DMS79 (cell line): ENCODE measurements around the gene UFC1.
"Not testable (repeated sequence)": the region's sequence is repeated elsewhere in the genome, so short reads cannot be mapped to it uniquely, and the experiment has no call there.

Experiments used
- DNase-seq: peaks from one replicate; lab custom pipeline; 2025; lab: John Stamatoyannopoulos, UW

UFC1 gene

DNA sequence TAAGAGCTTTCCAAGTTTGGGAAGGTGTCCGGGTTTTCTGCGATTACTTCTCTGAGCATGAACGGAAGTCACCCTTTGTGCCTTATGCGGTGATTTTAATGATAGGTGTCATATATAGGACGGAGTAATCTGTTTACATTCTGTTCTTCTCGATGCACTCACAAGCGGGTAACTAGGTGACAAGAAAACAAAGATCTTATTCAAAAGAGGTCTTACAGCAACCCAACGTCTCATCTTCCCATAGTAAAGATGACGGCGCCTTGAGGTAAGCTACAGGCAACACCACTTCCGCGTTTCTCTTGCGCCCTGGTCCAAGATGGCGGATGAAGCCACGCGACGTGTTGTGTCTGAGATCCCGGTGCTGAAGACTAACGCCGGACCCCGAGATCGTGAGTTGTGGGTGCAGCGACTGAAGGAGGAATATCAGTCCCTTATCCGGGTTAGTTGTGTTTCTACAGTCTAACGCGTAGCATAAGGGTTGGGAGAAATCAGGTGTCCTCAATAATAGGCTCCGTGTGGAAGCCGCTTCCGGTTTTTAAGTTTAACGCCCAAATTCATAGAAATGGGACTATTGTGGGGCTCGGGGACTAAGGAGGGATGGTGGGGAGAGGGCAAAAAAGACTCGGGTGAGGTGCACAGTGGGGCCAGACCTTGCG is at the start of gene UFC1:
TSS of gene UFC1 (plus strand) at position 297 of the 656 bp plus-strand sequence. CDS start at position 317, 20 bp downstream.
- DNase-seq = peak; percentile 93

DNA sequence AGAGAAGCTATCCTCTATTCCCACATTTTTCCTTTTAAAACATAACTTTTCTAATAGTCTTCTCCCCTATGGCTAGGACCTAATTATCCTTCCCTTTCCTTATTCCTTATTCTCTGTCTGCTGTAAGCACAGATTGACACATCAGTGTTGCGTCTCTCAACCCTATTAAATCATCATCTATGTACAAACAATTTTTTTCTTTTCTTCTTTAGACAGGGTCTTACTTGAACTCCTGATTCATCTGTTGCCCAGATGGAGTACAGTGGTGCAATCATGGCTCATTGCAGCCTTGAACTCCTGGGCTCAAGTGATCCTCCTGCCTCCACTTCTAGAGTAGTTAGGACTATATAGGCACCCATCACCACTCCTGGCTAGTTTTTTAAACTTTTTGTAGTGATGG is 47.3 kb upstream of the UFC1 start:
- DNase-seq = no peak

DNA sequence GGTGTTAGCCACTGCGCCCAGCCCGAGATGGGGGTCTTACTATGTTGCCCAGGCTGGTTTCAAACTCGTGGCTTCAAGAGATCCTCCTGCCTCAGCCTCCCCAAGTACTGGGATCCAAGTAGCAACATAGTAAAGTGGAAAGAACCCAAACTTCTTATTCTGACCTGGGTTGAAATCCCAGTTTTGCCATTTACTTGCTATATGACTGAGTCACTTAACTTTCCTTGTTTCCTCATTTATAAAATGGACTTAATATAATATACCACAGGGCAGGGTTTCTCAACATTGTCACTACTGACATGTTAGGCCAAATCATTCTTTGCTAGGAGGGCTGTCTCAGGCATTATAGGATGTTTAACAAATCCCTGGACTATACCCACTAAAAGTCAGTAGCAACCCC is 42.7 kb upstream of the UFC1 start:
- DNase-seq = no peak

DNA sequence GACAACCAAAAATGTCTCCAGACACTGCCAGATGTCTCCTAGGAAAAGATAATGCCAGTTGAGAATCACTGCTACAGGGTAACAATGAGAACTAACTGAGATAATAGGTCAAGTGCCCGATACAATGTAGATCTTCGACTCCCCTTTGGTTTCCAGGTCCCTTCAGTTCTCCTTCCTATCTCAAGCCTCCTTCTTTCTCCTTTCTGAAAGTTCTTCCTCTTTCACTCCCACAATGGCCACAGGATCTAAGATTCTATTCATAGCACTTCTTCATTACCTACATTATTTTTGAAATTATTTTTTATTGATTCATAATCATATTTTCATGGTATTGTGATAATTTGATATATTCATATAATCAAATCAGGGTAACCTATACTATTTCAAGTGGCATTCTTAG is 42.3 kb upstream of the UFC1 start:
- no peak for DNase-seq

DNA sequence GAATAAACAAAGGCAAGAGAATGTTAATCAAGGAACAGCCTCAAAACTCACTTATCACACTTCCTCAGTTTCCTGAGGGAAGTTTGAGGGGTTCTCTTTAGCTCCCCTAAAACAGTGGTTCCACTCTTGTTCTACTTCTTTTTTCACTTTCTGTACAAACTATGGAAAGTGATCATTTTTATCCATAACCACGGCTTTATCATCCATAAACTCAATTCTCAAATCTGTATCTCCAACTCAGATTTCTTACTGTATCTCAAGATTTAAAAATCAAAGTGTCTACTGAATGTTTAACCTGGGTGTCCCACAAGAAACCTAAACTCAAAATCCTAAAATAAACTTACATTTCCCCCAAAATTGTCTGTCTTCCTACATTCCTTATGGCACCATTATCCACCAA is 39.9 kb upstream of the UFC1 start:
- DNase-seq = no peak

DNA sequence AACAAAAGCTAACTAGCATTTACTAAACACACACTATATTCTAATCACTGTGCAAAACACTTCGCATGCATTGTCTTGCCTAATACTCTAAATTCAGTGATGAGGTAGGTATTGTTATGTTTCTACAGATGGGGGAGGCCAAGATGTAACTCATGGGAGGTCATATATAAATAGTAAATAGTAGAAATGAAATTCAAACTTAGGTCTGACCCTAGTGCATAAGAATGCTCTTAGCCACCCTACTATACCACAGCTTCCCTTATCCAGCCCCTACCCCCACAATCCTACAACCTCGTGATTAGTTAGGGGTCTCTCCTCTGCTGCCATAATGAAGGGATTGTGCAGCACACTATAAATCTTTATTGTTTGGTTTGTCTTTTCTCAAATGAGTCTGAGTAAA is 39.2 kb upstream of the UFC1 start:
- DNase-seq = no peak

DNA sequence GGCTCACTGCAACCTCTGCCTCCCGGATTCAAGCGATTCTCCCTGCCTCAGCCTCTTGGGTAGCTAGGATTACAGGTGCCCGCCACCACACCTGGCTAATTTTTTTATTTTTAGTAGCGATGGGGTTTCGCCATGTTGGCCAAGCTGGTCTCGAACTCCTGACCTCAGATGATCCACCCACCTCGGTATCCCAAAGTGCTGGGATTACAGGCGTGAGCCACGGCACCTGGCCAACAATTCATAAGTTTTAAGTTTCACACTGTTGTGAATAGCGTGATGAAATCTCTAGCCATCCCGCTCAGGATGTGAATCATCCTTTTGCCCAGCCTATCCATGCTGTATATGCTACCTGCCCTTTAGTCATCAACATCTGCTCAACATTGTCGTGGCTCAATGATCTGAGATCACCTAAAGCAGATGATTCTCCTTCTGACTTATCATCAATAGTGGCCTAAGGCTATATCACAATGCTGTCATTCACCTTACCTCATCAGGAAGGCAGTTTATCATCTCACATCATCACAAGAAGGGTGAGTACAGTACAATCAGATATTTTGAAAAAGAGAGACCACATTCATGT is 38.6 kb upstream of the UFC1 start:
- DNase-seq = no peak

DNA sequence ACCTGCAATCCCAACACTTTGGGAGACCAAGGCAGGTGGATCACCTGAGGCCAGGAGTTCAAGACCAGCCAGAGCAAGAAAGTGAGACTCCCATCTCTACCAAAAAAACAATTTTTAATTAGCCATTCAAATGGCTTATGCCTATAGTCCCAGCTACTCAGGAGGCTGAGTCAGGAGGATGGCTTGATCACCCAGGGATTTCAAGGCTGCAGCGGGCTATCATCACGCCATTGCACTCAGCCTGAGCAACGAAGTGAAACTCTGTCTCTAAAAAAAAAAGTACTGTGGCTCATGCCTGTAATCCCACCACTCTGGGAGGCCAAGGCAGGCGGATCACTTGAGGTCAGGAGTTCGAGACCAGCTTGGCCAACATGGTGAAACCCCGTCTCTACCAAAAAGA is 37.8 kb upstream of the UFC1 start:
- not testable (repeated sequence) for DNase-seq

DNA sequence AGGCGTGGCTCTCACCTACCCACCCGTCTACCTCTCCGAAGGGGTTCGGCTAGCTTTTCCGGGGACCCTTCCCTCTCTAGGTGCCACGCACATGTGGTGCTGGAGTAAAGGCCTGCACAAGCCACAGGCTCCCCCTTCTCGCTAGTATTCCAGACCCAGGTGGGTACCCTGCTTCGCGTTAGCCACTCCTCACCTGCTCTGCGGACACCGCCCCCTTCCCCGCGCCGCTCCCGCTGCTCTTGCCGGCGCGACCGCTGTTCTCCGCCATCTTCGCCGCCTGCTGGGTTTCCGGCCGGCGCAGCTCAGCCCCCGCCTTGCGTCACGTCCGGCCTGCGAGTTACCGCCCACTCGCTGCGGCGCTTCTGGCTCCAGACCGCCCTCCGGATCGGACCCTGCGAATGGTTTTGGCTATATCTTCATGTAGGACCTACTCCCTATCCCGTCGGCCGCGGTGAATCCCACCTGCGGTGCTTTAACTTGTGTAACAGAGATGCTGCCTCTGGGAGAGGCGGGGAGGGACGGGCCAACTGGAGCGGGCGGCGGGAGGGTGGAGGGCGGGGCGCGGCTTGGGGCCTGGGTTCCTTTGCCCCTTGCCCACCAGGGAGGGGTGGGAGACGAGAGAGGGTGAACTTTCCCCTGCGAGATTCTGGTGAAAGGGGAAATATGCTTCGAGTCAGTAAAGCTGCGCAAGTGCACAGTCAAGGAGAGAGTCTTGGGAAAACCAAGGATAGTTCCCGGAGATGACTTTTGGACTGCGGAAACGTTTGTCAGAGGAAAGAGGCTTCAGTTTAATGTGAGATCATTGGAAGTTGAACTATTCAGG is 35.8 kb upstream of the UFC1 start, which contains the start of the genes NIT1 and PFDN2:
TSS of gene NIT1 (plus strand) at position 347 of the 823 bp plus-strand sequence. CDS start at position 419, 72 bp downstream.
TSS of gene PFDN2 (minus strand) at position 279 of the 823 bp plus-strand sequence. CDS start at position 268, 11 bp downstream.
- peak; percentile 67 for DNase-seq

DNA sequence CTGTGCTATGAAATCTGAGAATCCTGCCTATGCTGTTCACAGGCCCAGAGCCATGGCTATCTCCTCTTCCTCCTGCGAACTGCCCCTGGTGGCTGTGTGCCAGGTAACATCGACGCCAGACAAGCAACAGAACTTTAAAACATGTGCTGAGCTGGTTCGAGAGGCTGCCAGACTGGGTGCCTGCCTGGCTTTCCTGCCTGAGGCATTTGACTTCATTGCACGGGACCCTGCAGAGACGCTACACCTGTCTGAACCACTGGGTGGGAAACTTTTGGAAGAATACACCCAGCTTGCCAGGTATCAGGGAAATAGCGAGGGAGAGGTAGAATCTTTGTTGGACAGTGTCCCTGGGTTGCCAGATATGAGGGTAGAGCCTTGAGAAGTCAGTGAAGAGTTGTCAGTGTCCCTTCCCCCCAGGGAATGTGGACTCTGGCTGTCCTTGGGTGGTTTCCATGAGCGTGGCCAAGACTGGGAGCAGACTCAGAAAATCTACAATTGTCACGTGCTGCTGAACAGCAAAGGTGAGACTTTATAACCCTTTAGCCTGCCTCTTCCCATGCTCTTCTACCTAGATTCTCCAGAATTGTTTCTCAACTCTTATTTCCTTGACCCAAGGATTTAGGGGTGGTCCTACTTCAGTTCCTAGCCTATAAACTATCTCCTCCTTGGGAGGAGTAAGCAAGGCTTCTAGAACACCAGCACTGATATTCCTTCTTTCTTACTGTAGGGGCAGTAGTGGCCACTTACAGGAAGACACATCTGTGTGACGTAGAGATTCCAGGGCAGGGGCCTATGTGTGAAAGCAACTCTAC is 34.5 kb upstream of the UFC1 start:
- DNase-seq = no peak

DNA sequence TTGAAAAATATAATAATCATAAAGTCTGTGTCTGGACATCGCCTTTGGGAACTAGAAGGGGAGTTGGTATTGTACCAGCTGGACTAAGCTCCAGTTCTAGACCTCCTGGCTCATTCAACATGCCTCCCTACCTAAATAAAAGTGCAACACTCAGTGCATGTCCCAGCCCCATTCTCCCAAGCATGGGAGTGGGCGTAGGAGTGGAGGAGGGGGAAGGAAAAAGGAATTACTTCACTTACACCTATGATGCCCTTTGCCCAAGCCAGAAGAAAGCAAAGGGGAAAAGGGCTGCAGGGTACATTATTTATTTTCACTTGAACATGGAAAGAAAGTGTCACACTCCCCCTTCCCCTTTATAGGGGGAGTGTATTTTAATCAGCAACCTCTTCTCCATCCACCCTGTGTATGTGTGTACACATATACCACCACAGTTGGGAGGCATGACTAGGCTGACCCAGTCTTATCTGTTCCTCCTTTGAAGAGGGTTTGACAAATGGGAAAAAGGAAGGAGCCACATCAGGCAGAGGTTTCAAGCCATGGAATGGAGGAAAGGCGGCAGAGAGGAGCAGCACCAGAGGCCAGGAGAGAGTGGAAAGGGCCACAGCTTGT is 32.6 kb upstream of the UFC1 start:
- DNase-seq = no peak

DNA sequence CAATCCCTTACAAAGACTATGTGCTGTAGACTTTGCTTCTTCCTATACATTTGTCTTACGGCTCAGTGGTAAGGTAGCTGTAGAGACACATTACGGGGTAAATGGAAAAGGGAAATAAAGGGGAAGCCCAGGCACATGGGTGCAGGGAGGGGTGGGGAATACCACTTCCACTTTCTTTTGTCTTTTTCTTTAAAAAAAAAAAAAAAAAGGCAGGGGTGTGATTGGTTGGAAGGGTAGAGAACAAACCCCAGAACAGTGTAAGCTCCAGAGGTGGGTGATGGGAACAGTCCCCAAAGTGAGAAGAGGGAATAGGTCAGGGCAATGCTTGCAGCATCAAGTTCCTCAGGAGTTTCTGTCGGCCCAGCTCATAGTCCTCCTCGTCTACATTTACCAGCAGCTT is 31.9 kb upstream of the UFC1 start:
- DNase-seq = no peak

DNA sequence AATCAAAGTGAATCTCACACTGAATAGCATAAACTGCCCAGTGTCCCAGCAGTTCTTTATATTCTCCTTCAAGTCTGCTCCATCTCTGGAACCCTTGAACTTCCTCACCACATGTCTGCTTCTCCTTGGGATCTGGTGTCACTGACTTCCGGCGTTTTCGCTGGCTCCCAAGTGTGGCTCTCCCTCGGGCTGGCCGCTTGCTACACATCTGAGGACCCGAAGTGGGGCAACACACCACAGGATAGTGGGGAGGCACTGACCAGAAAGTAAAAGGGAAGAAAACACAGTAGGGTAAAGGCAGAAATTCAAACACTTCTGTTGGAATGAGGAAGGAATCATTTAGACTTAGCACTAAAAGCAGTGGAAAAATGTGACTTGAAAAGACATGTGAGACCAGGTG is 30.8 kb upstream of the UFC1 start:
- DNase-seq = no peak

DNA sequence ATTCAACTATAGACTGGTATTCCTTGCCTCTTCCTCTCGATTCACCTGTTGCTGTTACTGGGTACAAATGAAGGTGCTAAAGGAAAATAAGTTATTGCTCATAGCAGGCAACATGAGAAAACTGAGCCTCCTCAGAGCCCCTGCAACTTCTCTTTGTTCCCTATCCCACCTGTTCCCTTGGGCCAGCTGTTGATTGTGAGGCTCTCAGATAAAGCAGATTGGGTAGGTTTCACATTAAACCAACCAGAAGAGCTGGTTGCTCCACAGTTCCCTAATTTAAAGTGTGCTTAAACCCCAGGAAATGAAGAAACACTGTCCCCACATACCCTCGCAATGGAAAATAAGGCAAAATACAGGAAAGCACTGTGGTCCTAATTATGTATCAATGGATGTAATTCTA is 26.1 kb upstream of the UFC1 start:
- no peak for DNase-seq

DNA sequence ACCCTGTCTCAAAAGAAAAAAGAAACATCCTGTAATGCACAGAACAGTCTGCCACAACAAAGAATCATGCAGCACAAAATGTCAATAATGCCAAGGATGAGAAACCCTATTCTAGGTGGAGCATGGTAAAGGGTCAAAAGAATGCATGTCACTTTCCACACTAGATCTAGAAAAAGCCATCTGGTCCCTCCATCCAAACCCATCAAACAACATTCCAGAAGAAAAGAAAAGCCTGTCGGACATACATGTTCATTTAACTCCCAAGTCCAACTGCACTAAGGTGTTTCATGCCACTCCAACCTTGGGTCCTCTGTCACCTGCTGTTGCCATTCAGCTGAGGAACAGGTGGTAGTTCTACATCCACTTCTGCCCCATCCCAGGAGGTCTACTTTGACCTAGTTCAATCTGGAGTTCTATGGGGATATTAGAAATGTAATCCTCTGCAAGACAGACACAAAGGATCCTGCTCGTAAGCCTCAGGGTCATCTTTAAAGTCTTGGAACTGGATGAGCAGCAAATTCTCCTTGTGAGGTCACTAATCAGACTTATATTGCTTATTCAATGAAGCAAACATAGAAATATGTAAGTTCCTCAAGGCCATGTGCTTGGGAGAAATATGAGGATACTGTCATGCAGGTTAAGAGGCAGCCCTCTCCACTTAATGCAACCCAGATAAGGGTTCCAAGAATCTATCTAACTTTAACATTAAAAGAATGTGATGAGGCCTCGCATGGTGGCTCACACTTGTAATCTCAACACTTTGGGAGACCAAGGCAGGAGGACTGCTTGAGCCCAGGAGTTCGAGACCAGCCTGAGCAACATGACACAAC is 25.0 kb upstream of the UFC1 start:
- DNase-seq = no peak

DNA sequence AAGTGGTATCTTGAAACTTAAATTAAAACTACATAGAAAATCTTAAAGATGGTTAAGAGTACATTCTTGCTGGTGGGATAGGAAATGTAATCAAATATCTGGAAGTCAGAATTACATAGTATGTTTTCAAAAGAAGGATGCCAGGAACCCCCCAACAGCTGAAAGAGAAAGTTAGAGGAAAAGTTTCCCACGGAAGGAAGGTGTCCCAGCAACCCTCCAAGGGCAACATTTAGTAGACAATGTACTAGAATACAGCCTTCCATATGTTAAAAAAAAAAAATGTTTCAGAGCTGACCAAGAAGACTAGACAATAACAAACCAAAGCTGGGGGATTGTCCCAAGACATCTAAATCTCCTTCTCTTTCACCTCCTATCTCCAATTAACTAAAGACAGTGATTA is 23.5 kb upstream of the UFC1 start:
- DNase-seq = no peak

DNA sequence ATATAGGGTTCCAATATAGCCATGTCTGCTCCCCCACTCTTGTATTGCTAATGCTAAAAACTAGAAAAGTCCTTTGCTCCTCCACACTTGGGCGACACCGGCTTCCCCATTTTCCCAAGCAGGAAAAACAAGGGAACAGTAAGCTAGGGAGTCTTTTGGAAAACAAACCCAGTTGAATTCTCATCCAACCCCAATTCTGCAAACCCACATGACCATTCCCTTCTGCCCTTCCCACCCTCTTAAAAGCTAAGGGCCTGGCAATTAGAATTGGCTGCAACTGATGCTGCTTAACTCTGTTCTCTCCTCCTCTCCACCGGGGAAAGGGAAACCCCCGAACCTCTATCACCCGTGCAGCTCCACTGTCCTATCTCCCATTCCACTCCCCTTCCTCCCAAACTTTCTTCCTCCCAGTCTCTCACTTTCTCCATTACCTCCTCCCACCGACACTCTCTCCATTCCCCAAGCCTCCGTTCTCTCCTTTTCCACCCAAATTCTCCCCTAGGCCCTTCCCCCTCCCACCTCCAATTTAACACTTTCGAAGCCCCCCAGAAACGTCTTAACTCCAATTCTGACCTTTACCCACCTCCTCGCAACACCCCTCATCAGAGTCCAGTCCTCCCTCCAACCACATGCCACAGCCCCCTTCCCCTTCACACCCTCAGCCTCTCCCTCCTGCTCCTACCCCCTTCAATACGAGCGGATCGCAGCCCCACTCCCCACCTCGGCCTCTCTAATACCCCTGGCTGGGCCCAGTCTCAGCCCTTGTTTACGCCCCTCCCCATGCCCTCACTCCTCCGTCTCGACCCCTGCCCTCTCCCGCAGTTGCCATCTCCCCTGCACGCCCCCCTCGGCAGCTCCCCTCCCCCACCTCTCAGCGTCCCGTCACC is 22.0 kb upstream of the UFC1 start:
- no peak for DNase-seq

DNA sequence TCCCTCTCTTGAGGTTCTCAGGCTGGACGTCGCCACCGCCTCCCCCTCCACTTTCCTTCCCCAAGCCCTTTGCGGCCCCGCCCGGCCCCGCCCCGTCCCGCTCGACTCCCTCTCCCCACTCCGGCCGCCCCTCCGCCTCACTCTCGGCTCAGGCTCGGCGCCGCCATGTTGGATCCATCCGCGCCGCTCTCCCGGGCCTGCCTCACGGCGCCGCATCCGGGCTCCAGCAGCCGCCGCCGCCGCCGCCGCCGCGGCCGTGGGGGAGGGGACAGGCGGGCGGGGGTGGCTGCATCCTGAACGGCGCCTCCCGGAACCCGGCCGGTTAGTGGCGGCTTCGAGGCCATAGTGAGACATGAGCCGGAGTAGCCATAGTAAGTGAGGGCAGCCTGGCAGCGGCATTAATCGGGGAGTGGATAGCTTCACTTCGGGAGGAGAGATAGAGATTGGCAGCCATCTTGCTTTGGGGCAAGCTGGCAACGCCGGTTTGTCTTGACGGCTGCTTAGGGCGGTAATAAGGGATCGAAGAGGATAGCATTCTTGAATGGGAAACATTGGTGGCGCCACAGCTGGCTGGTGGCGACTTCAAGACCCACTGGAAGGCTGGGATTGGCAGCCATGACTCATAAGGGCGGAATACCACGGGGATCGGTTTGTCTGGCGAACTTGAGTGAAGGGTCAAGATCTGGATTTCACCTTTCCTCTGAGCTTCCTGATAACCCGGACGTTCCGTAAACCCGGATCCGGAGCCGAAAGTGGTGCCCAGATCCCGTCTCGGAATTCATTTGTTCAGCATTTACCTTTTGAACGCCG is 21.2 kb upstream of the UFC1 start, which contains the start of gene DEDD:
TSS of gene DEDD (minus strand) at position 258 of the 810 bp plus-strand sequence. CDS start 8,205 bp downstream, outside the sequence.
- peak; percentile 98 for DNase-seq
